ENCODE data around the gene ZNF503. TPM values are rescaled to one million over a fixed set of nuclear protein-coding genes. Genes with fewer than 3 reads are reported as not detected.

The ZNF503 gene
- total RNA-seq, 2 donors from 2014 or later: 20.8 to 38.6 TPM

DNA sequence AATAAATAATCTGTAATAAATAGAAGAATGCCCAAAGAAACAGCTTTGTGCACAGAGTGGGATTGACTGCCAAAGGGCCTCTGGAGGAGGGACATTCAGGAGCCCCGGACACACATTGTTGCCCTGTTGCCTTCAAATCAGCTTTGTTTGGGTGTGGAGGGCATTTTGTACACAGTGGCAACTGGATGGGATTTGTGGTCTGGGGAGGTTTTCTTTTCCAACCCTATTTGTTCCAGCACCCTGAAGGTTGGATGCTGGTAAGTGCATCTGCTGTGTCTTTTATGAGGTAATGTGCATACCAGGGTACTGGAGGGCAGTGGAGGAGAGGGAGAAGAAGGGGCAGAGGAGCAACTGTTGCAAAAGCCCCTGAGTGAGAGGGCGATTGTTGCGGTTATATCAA, 36.1 kb upstream of the ZNF503 start:
- ATAC-seq: no peak
- Histone ChIP-seq H3K4me3 (no peak overlapping the region), H3K4me1 (peaks cover 9% of the 10 kb centered on the region), H3K36me3 (replicated peaks in 1 of 2; ENCODE audit: insufficient read depth in 1 of 2, low read depth in 2 of 2) (peaks cover 0 to 1% of the 10 kb centered on the region in 2 donors), H3K9me3 (no peaks in the 10 kb centered on the region), H3K27me3 (no peaks in the 10 kb centered on the region), H3K27ac (no peak overlapping the region)
- intact Hi-C loops (cut with DNase I): no loop called here
- TF ChIP-seq, protein P1, sequence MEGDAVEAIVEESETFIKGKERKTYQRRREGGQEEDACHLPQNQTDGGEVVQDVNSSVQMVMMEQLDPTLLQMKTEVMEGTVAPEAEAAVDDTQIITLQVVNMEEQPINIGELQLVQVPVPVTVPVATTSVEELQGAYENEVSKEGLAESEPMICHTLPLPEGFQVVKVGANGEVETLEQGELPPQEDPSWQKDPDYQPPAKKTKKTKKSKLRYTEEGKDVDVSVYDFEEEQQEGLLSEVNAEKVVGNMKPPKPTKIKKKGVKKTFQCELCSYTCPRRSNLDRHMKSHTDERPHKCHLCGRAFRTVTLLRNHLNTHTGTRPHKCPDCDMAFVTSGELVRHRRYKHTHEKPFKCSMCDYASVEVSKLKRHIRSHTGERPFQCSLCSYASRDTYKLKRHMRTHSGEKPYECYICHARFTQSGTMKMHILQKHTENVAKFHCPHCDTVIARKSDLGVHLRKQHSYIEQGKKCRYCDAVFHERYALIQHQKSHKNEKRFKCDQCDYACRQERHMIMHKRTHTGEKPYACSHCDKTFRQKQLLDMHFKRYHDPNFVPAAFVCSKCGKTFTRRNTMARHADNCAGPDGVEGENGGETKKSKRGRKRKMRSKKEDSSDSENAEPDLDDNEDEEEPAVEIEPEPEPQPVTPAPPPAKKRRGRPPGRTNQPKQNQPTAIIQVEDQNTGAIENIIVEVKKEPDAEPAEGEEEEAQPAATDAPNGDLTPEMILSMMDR (IDR thresholded peaks at IDR 0.05): no peak
- TF ChIP-seq POLR2A (IDR thresholded peaks at IDR 0.05): no peak
- no peak for DNase-seq
- 90 to 93% methylated on average over 3 of the region's 3 CpGs for WGBS, 2 donors

- TF ChIP-seq, protein P1 (IDR thresholded peaks at IDR 0.05): no peak
- no peak for TF ChIP-seq POLR2A (IDR thresholded peaks at IDR 0.05)
- H3K9me3 ChIP-seq: no peaks in the 10 kb centered on the region
- ATAC-seq (no peak), DNase-seq (no peak)
- no peak overlapping the region for H3K4me3 ChIP-seq
- no peaks in the 10 kb centered on the region for H3K27me3 ChIP-seq
- intact Hi-C loops (cut with DNase I): no loop called here
- no peak overlapping the region for H3K27ac ChIP-seq
- H3K4me1 ChIP-seq: peaks cover 17% of the 10 kb centered on the region
- H3K36me3 ChIP-seq (replicated peaks in 1 of 2; ENCODE audit: insufficient read depth in 1 of 2, low read depth in 2 of 2): peaks cover 0 to 1% of the 10 kb centered on the region in 2 donors
These were observed 35.3 kb upstream of the ZNF503 start for GRCh38 chr10:75436896-75437295.

GRCh38 chr10:75435291-75435690, 33.7 kb upstream of the ZNF503 start:
- 57 to 72% methylated on average over 2 of the region's 2 CpGs for WGBS, 2 donors
- DNase-seq (no peak), ATAC-seq (no peak)
- H3K36me3 ChIP-seq (replicated peaks in 1 of 2; ENCODE audit: insufficient read depth in 1 of 2, low read depth in 2 of 2): peaks cover 0 to 1% of the 10 kb centered on the region in 2 donors
- no peak overlapping the region for H3K4me3 ChIP-seq
- H3K9me3 ChIP-seq: no peaks in the 10 kb centered on the region
- peaks cover 28% of the 10 kb centered on the region for H3K4me1 ChIP-seq
- intact Hi-C loops (cut with DNase I): no loop called here
- H3K27ac ChIP-seq: no peak overlapping the region
- TF ChIP-seq, protein P1 (IDR thresholded peaks at IDR 0.05): no peak
- TF ChIP-seq POLR2A (IDR thresholded peaks at IDR 0.05): no peak
- H3K27me3 ChIP-seq: no peaks in the 10 kb centered on the region

GRCh38 chr10:75434291-75434690, 32.7 kb upstream of the ZNF503 start:
- Histone ChIP-seq H3K36me3 (replicated peaks in 1 of 2; ENCODE audit: insufficient read depth in 1 of 2, low read depth in 2 of 2) (peaks cover 0 to 1% of the 10 kb centered on the region in 2 donors), H3K27me3 (no peaks in the 10 kb centered on the region), H3K27ac (no peak overlapping the region), H3K4me3 (no peak overlapping the region), H3K9me3 (no peaks in the 10 kb centered on the region), H3K4me1 (peaks cover 38% of the 10 kb centered on the region)
- DNase-seq (no peak), ATAC-seq (no peak)
- TF ChIP-seq POLR2A (IDR thresholded peaks at IDR 0.05): no peak
- TF ChIP-seq, protein P1 (IDR thresholded peaks at IDR 0.05): no peak
- WGBS, 2 donors: 86 to 87% methylated on average over 8 of the region's 8 CpGs
- intact Hi-C loops (cut with DNase I): no loop called here

DNA sequence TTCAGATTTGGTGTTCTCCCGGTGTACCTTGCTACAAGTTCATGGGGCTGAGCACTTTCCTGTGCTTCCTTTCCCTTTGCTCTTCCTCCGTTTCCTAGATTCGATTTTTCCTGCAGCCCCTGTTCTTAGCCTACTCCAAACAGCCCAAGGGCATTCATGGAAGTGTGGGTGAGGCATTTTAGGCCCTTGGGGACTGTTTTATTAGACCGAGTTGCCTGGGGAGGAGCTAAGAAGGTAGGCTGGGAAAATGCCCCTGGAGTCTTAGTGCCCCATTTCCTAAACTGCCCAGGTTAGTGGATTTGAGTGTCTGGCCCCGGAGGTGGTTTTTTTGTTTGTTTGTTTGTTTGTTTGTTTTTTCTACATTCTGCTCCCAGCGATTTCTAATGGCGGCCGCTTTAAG, 31.7 kb upstream of the ZNF503 start:
- intact Hi-C loops (cut with DNase I): no loop called here
- no peak for DNase-seq
- no peak overlapping the region for H3K27ac ChIP-seq
- ATAC-seq: no peak
- 82 to 86% methylated on average over 8 of the region's 8 CpGs for WGBS, 2 donors
- no peaks in the 10 kb centered on the region for H3K27me3 ChIP-seq
- H3K36me3 ChIP-seq (replicated peaks in 1 of 2; ENCODE audit: insufficient read depth in 1 of 2, low read depth in 2 of 2): no peaks in the 10 kb centered on the region
- TF ChIP-seq, protein P1 (IDR thresholded peaks at IDR 0.05): no peak
- no peak for TF ChIP-seq POLR2A (IDR thresholded peaks at IDR 0.05)
- no peak overlapping the region for H3K4me3 ChIP-seq
- H3K9me3 ChIP-seq: no peaks in the 10 kb centered on the region
- H3K4me1 ChIP-seq: peaks cover 48% of the 10 kb centered on the region

Data from body of pancreas (tissue), 4 donors.